RKO (cell line): ENCODE data around the gene JARID2.
"Not testable (repeated sequence)": the region's sequence is repeated elsewhere in the genome, so short reads cannot be mapped to it uniquely, and the experiment has no call there.

ENCODE experiments used
- DNase-seq: peaks from one replicate; pipeline ENCODE4 v3.0.0-alpha.2; 2016; ENCODE audit warnings: low spot score

JARID2 gene

GRCh38 chr6:15289456-15289855 lies 43.6 kb downstream of the JARID2 start:
- DNase-seq = not testable (repeated sequence)

DNA sequence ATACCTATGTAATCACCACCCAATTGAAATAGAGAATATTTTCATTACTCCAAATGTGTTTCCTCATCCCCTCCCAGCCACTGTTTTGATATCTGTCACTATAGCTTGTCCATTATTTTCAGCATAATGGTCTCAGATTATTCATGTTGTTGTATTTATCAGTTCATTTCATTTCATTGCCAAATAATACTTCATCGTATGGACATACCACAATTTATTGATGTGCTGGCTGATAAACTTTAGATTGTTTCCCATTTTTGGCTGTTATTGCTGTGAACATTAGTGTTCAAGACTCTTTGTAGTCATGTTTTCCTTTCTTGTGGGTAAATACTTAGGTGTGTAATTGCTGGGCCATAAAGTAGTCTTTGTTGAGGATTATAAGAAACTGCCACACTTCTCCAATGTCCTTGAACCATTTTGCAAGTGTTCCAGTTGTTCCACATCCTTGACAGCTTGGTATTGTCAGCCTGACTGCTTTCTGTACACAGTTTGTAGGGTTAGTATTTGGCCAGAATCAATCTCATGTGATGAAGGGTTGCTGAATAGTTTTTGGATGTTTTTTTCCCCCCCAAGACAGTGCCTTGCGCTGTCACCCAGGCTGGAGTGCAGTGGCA lies 44.3 kb downstream of the JARID2 start:
- no peak for DNase-seq

- DNase-seq = no peak
Observed at GRCh38 chr6:15290962-15291704, 45.3 kb downstream of the JARID2 start.

DNA sequence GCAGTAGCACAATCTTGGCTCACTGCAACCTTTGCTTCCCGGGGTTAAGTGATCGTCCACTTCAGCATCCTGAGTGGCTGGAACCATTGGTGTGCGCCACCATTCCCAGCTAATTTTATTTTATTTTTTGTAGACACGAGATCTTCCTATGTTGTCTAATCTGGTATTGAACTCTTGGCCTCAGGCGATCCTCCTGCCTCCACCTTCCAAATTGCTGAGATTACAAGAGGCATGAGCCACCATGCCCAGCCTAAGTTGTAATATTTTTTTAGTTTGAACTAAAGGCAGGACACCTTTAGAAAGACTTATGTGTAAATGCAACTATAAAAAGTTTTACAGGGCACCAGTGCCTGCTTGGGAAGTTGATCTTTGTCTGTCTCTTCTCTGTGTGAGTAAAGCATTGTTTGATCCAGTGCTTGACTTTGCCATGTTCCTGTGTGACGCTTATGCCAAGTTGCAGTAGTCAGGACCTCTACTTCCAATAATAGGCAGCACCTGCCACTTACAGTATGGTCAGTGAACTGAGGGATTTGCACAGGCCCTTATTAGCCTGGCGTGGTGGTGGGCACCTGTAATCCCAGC lies 46.9 kb downstream of the JARID2 start:
- no peak for DNase-seq

DNA sequence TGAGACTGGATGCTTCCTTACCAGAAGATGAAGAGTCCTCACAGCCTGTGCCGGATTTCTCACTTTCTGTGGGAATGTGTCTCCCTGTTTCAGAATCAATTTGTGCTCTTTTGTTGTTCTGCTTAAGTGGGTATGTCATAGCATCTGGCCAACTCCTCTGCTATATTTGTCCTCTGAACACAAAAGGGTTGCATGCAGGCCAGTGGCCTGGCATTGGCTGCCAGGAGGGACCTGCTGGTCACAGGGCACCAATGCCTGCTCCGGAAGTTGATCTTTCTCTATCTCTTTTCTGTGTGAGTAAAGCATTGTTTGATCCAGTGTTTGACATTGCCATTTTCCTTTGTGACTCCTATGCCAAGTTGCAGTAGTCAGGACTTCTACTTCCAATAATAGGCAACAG lies 47.8 kb downstream of the JARID2 start:
- DNase-seq = no peak

GRCh38 chr6:15294504-15294903 lies 48.6 kb downstream of the JARID2 start:
- DNase-seq = no peak

DNA sequence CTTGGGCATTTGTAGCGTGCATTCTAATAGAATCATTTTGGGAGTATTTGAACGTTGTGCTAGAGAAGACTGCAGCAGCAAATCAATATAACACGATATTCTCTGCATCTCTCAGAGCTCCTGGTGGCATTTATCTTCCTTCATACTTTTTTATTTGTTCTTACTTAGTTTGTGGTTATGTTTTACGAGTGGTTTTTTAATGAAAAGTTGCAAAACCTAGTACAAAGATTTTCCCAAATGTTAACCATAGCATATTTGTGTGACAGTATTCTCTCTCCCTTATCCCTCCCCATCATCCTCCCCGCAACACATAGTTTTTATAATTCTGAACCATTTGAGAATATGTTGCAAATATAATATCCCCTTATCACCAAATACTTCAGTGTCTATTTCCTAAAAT lies 50.4 kb downstream of the JARID2 start:
- no peak for DNase-seq

DNA sequence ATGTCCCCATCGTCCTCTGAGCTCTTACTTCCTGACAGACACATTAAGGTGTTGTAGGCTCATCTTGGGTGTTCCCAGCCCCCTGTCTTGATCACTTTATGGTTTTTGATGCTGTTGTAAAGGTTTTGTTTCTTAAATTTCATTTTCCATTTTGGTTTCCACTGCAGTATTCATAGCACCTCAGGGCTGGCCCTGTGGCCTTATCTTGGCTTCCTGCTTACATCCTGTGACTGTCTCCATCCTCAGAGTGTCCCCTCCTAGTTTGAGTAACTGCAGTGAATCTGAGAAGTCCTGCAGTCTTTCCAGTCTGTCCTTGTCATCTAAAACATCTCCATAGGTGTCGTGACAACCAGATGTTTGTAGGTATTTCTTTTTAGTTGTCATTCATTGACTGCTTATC lies 50.9 kb downstream of the JARID2 start:
- no peak for DNase-seq

- not testable (repeated sequence) for DNase-seq
Observed at GRCh38 chr6:15297167-15297566, 51.3 kb downstream of the JARID2 start.

GRCh38 chr6:15297895-15298590 lies 52.2 kb downstream of the JARID2 start:
- no peak for DNase-seq

GRCh38 chr6:15299430-15300131 lies 53.7 kb downstream of the JARID2 start:
- no peak for DNase-seq

GRCh38 chr6:15301179-15302006 lies 55.5 kb downstream of the JARID2 start:
- DNase-seq = no peak

DNA sequence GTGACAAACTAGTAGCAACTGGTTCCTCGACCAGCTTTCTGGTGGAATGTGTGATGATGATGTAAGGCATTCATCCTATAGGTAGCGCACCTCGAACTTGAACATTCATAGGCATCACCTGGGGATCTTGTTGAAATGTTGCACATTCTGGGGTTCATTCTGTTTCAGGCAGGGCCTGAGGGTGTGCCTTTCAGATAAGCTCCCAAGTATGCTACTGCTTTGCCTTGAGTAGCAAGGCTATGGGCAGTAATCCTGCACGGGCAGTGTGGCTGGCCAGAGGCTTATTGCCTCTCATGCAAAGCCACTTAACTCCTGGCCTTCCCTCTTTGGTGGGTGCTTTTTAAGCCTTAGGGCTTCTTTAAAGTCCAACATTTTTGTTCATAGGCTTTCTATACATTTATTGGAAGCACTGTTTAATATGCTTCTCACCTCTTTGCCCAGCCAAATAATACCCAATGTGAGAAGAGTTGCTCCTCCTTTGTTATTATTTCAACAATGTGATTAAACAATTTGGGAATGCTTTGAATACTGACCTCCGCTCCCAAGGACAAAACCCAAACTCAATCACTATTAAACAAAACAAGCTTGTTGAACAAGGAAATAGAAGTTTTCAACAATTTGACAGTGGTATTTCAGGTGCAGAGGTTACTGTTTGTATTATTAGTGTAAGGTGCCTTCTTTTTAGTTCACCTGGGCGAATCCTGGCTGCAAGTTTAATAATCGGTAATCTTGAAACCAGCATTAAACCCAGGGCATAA lies 57.5 kb downstream of the JARID2 start:
- no peak for DNase-seq

- DNase-seq = no peak
Observed at GRCh38 chr6:15303920-15304291, 58.0 kb downstream of the JARID2 start.

GRCh38 chr6:15304337-15305042 lies 58.6 kb downstream of the JARID2 start:
- DNase-seq = no peak

- DNase-seq = no peak
Observed at GRCh38 chr6:15305496-15305895, 59.6 kb downstream of the JARID2 start.

- DNase-seq = no peak
Observed at GRCh38 chr6:15305909-15306308, 60.0 kb downstream of the JARID2 start.

GRCh38 chr6:15308435-15309213 lies 62.8 kb downstream of the JARID2 start:
- DNase-seq = no peak

DNA sequence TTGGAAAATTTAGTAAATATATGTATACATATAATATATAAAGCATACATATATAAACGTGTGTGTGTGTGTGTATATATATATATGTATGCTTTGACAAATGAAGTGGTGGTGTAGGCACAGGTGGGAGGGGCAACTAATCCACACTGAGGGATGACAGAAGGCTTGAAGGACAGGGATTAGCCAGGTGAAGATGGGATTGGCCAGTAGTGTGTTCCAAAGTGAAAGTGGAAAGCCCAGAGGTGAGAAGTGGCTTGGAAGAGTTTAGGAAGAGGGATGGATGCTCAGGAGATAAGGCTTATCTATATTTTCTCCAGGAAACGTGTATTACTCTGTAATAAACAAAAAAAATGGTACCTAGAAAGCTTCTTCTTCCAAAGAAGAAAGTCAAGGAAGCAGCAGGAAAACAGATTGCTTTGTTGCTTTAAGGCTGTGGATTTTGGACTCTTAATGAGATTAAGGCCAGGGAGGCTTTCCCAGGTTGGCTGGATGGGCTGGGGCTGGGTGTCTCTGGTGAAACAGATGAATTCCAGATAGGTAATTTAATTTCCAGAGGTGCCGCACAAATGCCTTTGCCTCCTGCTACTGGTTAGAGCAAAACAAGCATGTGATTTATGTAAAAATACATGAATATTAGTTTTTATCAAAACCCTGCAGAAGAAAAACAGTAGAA lies 63.9 kb downstream of the JARID2 start:
- DNase-seq = no peak
